ENCODE results near the gene KCNC4. TPM values are rescaled to one million over a fixed set of nuclear protein-coding genes. Genes with fewer than 3 reads are reported as not detected.

The KCNC4 gene
- total and polyA plus RNA-seq, 2 of the 4 experiments (the other 2 are of a cell fraction), result 0.18 to 2.3 TPM

DNA sequence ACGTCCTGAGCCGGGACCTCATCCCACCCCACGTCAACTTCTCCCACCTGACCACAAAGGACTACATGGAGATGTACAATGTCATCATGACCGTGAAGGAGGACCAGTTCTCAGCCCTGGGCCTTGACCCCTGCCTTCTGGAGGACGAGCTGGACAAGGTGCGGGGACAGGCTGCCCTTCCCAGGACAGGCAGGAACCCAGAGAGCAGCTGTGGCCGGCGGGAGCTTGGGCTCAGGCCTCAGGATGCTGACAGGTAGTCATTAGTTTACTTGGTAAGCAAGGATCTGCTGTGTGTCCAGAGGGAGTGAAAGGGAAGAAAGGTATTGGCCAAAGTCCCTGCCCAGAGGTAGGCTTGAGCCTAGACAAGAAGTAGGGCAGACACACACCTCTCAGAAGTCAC is 17.6 kb upstream of the KCNC4 start:
- ChIA-PET POLR2A (ENCODE audit: unreplicated experiment) (no interaction called here), CTCF (no interaction called here)
- DNase-seq (no peak), ATAC-seq (ENCODE audit: low read depth) (no peak)
- no peak overlapping the region for H3K4me2 ChIP-seq (ENCODE audit: low read depth, low read length)
- H3K79me1 ChIP-seq (ENCODE audit: low read depth in 1 of 2, low read length in 2 of 2), result no peaks in the 10 kb centered on the region
- no peak overlapping the region for H3K18ac ChIP-seq (ENCODE audit: low read depth, low read length)
- H3K4me3 ChIP-seq (ENCODE audit: insufficient read depth, low read depth, low read length), result no peak overlapping the region
- intact Hi-C loops (cut with micrococcal nuclease) (no loop called here), dilution Hi-C loops (cut with HindIII; ENCODE audit: low sequenced_read_pairs, unreplicated experiment) (no loop called here), in situ Hi-C loops (cut with MboI; ENCODE audit: low sequenced_read_pairs) (no loop called here)
- no peak overlapping the region for H2AK5ac ChIP-seq (ENCODE audit: low read depth, low read length)
- H3K14ac ChIP-seq (replicated peaks; ENCODE audit: low read depth, low read length), result no peak overlapping the region
- H4K5ac ChIP-seq (ENCODE audit: low read depth, low read length), result no peak overlapping the region
- H3K9me1 ChIP-seq (ENCODE audit: insufficient read depth, low read length), result no peaks in the 10 kb centered on the region; the same call in 1 of the 2 replicates
- no peak overlapping the region for H2BK120ac ChIP-seq (ENCODE audit: low read depth, low read length)
- H3K27me3 ChIP-seq (ENCODE audit: control insufficient read depth, insufficient read depth, low read length), result peaks cover 16% of the 10 kb centered on the region
- 68% methylated on average over 5 of the region's 8 CpGs; no CpG with 5 or more reads in 1 of the 2 experiments for WGBS, 2 experiments (ENCODE audit: extremely low coverage in 2 of 2, insufficient read length in 1 of 2)
- H3K56ac ChIP-seq (ENCODE audit: extremely low read depth, insufficient read depth, low read length), result no peak overlapping the region
- H4K91ac ChIP-seq (ENCODE audit: insufficient read depth, low read depth, low read length), result no peak overlapping the region
- H4K8ac ChIP-seq (ENCODE audit: low read depth in 2 of 2, low read length in 2 of 2), result no peak overlapping the region
- no peaks in the 10 kb centered on the region for H4K20me1 ChIP-seq (ENCODE audit: insufficient read depth, low read length)
- no peak overlapping the region for H3K4ac ChIP-seq (ENCODE audit: low read depth, low read length)
- H2BK15ac ChIP-seq (ENCODE audit: low read depth, low read length), result no peak overlapping the region
- no peaks in the 10 kb centered on the region for H3K36me3 ChIP-seq (ENCODE audit: control insufficient read depth, insufficient read depth, low read length)
- no peak overlapping the region for H3K23ac ChIP-seq (ENCODE audit: low read depth, low read length)
- H2BK20ac ChIP-seq (ENCODE audit: low read depth, low read length), result no peak overlapping the region
- H2AK9ac ChIP-seq (replicated peaks; ENCODE audit: low read depth, low read length, poor library complexity), result no peak overlapping the region
- no peak overlapping the region for H3K9ac ChIP-seq (ENCODE audit: low read depth, low read length)
- no peak overlapping the region for H2BK5ac ChIP-seq (ENCODE audit: low read depth, low read length, poor library complexity, severe bottlenecking)
- no peak overlapping the region for H3K27ac ChIP-seq (ENCODE audit: insufficient read depth, low read length)
- no TSS peak for BruUV-seq (replicated peaks)
- H3K9me3 ChIP-seq (ENCODE audit: control insufficient read depth, insufficient read depth, low read length), result no peaks in the 10 kb centered on the region
- H3K4me1 ChIP-seq (ENCODE audit: control insufficient read depth, insufficient read depth, low read length), result no peaks in the 10 kb centered on the region
- H2AFZ ChIP-seq (replicated peaks; ENCODE audit: low read length, poor library complexity), result no peak overlapping the region
- TF ChIP-seq RAD21 (IDR thresholded peaks at IDR 0.05; ENCODE audit: low read length), result no peak
- TF ChIP-seq SMC3 (IDR thresholded peaks at IDR 0.05; ENCODE audit: low read depth, low read length), result no peak
- no peak for TF ChIP-seq NFE2L2 (IDR thresholded peaks at IDR 0.05; ENCODE audit: low read depth, low read length)
- no peak for TF ChIP-seq CHD1 (IDR thresholded peaks at IDR 0.05; ENCODE audit: low read depth, low read length)
- no peak for TF ChIP-seq FOS (IDR thresholded peaks at IDR 0.05; ENCODE audit: low read depth, low read length)
- TF ChIP-seq CEBPB (IDR thresholded peaks at IDR 0.05; ENCODE audit: low read depth, low read length), result no peak
- TF ChIP-seq RCOR1 (IDR thresholded peaks at IDR 0.05; ENCODE audit: insufficient replicate concordance, low read length), result no peak
- TF ChIP-seq, protein P1, sequence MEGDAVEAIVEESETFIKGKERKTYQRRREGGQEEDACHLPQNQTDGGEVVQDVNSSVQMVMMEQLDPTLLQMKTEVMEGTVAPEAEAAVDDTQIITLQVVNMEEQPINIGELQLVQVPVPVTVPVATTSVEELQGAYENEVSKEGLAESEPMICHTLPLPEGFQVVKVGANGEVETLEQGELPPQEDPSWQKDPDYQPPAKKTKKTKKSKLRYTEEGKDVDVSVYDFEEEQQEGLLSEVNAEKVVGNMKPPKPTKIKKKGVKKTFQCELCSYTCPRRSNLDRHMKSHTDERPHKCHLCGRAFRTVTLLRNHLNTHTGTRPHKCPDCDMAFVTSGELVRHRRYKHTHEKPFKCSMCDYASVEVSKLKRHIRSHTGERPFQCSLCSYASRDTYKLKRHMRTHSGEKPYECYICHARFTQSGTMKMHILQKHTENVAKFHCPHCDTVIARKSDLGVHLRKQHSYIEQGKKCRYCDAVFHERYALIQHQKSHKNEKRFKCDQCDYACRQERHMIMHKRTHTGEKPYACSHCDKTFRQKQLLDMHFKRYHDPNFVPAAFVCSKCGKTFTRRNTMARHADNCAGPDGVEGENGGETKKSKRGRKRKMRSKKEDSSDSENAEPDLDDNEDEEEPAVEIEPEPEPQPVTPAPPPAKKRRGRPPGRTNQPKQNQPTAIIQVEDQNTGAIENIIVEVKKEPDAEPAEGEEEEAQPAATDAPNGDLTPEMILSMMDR (conservative IDR thresholded peaks at IDR 0.05; ENCODE audit: low read depth, low read length), result no peak
- TF ChIP-seq RFX5 (IDR thresholded peaks at IDR 0.05; ENCODE audit: low read depth, low read length), result no peak
- no peak for TF ChIP-seq BHLHE40 (IDR thresholded peaks at IDR 0.05; ENCODE audit: low read depth, low read length)
